Erythroblast (primary cell): ENCODE data around the gene COL2A1.

Source experiments
- DNase-seq, 2 experiments: peaks; one replicate each; lab custom pipeline; 2025; lab: John Stamatoyannopoulos, UW
- GATA1 ChIP-seq: IDR thresholded peaks from 2 replicates; pipeline ENCODE4 v1.6.1; 2011; ENCODE audit warnings: low read depth, mild to moderate bottlenecking, control low read depth, low read length, moderate library complexity
- POLR2A ChIP-seq: IDR thresholded peaks from 2 replicates; pipeline ENCODE4 v1.6.1; 2011; ENCODE audit warnings: mild to moderate bottlenecking, low read length

COL2A1 gene

GRCh38 chr12:48004053-48004941, at the start of gene COL2A1:
Gene COL2A1, minus strand, starts transcription at chr12:48004476. Its CDS starts 155 bp downstream, at chr12:48004321.
- DNase-seq = no peak
- TF ChIP-seq POLR2A (no peak), GATA1 (no peak)

DNA sequence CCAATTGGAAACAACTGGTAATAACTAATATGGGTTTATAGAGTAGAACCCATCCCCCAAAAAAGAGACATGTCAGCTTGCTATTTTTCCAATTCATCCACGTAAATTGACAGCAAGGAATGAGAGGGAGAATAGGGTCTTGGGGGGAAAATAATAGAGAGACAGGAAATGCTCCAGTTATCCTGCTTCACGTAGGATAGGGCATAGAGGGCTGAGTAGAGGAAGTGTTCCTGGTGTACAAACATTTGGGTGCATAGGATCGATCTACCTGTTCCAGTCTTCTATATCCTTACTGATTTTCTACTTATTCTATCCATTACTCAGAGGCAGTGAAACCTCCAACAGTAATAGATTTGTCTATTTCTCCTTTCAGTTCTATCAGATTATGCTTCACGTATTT, 49.6 kb upstream of the COL2A1 start:
- no peak for DNase-seq

GRCh38 chr12:48053122-48053521, 48.8 kb upstream of the COL2A1 start:
- no peak for DNase-seq
- TF ChIP-seq POLR2A = no peak
- TF ChIP-seq GATA1 = no peak

More for the DNA sequence above, 49.6 kb upstream of the COL2A1 start:
- TF ChIP-seq POLR2A (no peak), GATA1 (no peak)

- DNase-seq = no peak
- no peak for TF ChIP-seq GATA1
- TF ChIP-seq POLR2A = no peak
These were observed 47.4 kb upstream of the COL2A1 start for GRCh38 chr12:48051681-48052080.

- no peak for DNase-seq
- TF ChIP-seq POLR2A = no peak
- TF ChIP-seq GATA1 = no peak
These were observed 45.9 kb upstream of the COL2A1 start for GRCh38 chr12:48050174-48050573.

- DNase-seq = no peak
- TF ChIP-seq POLR2A = no peak
These were observed 41.8 kb upstream of the COL2A1 start for GRCh38 chr12:48045965-48046518.

DNA sequence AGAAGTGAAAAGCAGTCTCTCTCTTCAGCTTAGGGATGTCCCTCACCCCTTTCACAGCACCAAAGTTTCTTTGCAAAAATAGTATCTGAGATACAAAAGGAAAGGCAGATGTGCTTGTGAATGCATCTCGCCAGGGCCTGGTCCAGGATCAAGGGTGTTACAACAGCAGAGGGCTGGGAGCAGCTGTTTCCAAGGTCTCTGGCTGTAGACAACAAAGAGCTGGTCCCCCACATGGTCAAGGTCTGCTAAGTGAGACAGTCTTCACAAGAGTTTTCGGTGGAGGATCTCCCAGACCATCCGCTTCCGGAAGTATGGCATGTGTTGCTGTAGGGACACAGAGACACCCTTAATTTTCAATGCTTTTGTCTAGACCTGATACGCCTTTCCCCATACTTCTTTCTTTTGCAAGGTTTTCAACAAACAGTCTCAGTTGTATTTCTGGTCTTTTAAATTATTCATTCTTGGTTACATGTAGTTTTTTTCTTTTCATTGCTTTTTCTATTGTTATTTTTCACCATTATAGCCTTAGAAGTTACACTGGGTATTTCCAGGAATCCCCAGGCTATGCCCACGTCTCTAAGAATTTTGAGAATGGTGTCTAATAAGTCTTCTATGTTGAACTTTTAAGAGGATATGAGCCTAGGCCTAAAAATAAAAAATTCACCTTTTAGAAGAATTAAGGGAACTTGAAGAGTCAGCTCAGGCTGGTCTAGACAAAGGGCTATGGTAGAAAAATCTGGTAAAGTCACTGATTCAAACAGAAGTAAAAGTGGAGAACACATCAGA, 41.0 kb upstream of the COL2A1 start:
- TF ChIP-seq POLR2A (no peak), GATA1 (no peak)
- no peak for DNase-seq

DNA sequence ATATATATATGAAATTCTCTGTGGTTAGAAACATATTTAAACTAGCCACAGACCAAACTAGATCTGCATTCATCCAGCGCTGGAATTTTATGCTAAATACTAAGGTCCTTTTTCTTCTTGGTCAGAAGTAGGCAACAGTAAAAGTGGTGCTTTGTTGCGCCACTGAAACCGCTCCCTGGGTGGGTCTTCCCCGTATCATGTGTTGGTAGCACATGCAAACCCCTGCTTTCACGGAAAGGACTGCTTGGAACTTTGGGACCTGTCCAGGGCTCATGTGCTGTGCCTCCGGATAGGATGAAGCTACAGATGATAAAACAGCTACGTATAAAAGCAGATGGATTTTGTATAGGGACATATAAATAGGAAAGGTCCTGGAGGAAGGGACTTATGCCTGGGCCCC, 40.1 kb upstream of the COL2A1 start:
- no peak for DNase-seq
- TF ChIP-seq POLR2A (no peak), GATA1 (no peak)

GRCh38 chr12:48043771-48044170, 39.5 kb upstream of the COL2A1 start:
- TF ChIP-seq POLR2A = no peak
- TF ChIP-seq GATA1 = no peak
- DNase-seq = no peak

- no peak for DNase-seq
- TF ChIP-seq POLR2A (no peak), GATA1 (no peak)
These were observed 37.5 kb upstream of the COL2A1 start for GRCh38 chr12:48041591-48042423.

DNA sequence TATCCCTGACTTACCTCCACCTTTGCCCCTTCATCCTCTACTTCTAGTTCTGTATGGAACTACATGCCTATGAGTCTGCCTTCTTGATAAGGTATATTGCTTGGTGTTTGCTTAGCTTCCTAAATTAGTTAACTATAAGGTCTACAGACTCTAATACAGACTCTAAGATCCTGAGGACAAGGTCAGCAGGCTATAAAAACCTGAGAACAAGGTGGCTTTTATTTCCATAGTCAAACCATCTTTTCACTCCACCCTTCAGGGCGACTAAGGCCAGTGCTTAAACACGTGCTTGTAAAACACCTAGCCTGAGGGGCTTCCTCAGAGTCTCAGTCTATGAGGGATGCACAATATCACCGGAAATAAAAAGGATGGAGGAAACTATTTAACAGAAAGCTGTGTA, 36.1 kb upstream of the COL2A1 start:
- TF ChIP-seq GATA1 = no peak
- DNase-seq = no peak

DNA sequence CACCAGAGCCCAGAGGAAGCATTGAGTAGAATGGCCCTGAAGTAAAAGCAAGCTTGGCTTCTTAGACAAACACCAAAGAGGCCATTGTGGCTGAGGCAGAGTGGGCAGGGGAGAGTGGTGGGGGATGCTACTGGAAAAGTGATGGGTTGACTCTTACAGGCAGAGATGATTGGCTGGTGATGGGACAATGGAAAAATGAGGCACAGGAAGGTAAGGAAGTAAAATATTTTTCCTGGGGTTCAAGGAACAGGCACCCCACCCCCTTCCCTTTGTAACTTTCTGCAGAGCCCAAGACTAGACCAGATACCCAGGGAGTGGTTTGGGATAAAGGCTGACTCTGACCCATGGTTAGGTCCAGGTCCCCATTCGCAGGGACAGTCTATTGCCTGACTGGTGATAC, 34.9 kb upstream of the COL2A1 start:
- no peak for DNase-seq
- TF ChIP-seq GATA1 (no peak), POLR2A (no peak)

- no peak for DNase-seq
- TF ChIP-seq POLR2A = no peak
- TF ChIP-seq GATA1 = no peak
These were observed 33.8 kb upstream of the COL2A1 start for GRCh38 chr12:48038085-48038484.
